ENCODE data around the gene ACLY.

ACLY gene

GRCh38 chr17:41918314-41919164, at the start of gene ACLY:
TSS of gene ACLY (minus strand) at chr17:41918951. CDS start at chr17:41913873, 5,078 bp downstream.
- intact Hi-C loops (cut with DNase I), result loop anchor here (5.0 kb wide), 1 partner anchor 56 kb away; no protein-coding TSS in a partner anchor
- DNase-seq, result peak; percentile 95 to 100 (median 98)

GRCh38 chr17:41967921-41968578, 49.3 kb upstream of the ACLY start:
- intact Hi-C loops (cut with DNase I), result no loop called here
- DNase-seq, result peak in 2 of 10 donors; percentile 41 to 67

DNA sequence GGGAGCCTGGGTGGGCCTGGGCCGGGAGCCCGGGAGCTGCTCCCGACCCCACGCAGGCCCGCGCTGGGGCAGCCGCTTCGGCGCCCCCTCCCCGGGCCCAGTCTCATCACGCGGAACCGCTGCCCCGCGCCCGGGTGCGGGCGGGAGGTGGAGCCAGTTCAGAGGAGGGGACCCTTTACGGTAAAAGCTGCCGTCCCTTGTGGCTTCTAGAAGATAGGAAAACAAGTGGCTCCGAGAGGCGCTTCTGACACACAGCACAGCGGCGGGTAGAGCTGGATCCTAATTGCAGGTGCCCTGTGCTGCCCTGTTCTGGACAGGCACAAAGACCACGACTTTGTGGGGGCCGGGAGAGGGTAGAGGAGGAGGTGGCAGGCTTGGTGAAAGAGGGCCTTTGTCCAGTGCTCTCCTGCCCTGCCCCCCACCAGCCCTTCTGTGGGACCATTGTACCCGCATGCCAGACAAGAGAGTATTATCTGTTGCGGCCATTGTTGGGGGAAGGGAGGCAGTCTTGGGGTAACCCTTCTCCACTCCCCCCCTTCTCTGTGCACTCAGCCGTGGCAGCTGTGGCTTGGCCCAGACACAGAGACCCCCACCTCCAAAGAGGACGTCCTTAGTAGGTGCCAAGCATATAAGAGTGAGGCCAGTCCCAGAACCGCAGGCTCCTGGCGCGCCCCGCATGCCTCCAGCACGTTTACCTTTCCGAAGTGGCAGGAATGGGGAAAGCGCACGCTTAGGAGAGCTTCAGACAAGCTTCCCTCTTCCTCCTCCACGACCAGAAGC, 48.6 kb upstream of the ACLY start:
- intact Hi-C loops (cut with DNase I), result no loop called here

DNA sequence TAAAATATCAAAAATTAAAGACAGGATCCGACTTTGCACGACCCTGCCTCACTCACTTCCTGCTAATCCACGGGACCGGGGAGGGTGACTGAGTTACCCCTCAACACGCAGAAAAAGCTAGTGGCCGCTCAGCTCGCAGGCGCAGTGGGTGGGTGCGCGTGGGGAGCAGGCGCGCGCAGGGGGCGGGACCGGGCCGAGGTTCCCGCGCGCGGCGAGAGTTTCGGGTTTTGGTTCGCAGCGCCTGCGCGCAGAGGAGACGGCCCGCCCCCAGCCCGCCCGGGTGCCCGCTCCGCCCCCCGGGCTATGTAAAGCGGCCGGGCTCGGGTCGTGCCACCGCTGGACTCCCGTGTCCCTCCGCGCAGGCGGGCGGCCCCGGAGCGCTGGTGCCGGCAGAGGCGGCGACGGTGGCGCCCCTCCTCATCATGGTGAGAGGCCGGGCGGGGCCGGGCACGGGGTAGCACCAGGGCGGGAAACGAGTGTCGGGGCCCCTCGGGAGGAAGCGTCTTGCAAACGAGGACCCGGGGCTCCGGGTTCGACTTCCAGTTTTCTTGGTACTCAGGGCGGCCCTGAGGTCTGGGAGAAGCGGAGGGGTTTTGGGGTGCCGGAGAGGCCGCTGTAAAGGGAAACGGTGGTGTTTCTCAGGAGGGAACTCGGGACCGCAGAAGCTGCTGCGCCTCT, 47.9 kb upstream of the ACLY start, which contains the start of gene CNP:
Gene CNP, plus strand, starts transcription at position 333 of the 678 bp plus-strand sequence. Its CDS starts 90 bp downstream, at position 423.
- intact Hi-C loops (cut with DNase I), result no loop called here
- peak; percentile 87 to 99 (median 90) for DNase-seq

More for the DNA sequence above, 48.6 kb upstream of the ACLY start:
- DNase-seq, result peak; percentile 83 to 98 (median 94)

GRCh38 chr17:41965694-41966462, 47.1 kb upstream of the ACLY start:
- intact Hi-C loops (cut with DNase I), result no loop called here
- peak in 5 of 10 donors; percentile 30 to 88 (median 78) for DNase-seq

GRCh38 chr17:41962768-41963434, 44.1 kb upstream of the ACLY start:
- DNase-seq, result peak; percentile 70 to 97 (median 84)
- intact Hi-C loops (cut with DNase I), result loop anchor here (1.0 to 5.0 kb wide), 3 partner anchors 46 to 154 kb away; no protein-coding TSS in a partner anchor

- DNase-seq, result no peak
- intact Hi-C loops (cut with DNase I), result loop anchor here (5.0 kb wide), 2 partner anchors 140 to 155 kb away; no protein-coding TSS in a partner anchor
Observed at GRCh38 chr17:41962111-41962510, 43.4 kb upstream of the ACLY start.

DNA sequence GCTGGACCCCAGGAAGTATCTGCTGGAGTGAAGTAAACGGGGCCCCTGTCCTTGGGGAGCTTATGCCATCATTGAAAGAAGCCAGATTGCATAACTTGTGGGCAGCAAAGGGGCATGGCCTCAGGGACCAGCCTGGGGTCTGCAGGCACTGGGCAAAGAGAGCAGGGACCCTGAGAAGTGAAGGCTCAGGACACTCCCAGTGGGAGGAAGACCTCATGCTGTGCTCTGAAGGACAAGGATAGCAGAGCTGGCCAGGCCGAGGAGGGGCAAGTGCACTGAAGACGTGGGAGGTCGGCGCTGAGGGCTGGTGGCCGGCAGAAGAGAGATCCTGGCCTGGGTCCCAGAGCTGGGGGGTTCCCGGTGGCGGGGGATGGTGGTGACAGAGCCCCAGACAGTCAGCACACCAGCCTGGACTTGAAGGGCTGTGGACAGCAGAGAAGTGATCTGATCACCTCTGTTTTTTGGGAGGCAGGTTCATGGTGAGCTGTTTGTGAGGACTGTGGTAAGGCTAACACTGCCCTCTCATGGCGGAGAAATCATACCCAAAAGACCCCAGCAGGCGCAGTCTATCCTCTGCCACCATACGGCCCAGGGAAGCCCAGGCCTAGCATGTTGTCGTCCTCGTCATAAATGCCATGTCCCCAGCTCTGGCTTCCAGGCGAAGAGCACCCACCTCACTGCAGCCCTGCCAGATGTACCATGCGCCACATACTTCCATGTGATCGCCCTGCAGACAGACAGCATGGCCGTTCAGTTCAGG, 40.8 kb upstream of the ACLY start:
- DNase-seq, result peak in 1 of 10 donors; percentile 43
- intact Hi-C loops (cut with DNase I), result loop anchor here (5.0 kb wide), 3 partner anchors 143 to 222 kb away; no protein-coding TSS in a partner anchor

- DNase-seq, result no peak
- intact Hi-C loops (cut with DNase I), result loop anchor here (5.0 kb wide), 1 partner anchor 222 kb away; no protein-coding TSS in a partner anchor
Observed at GRCh38 chr17:41959030-41959335, 40.2 kb upstream of the ACLY start.

- intact Hi-C loops (cut with DNase I), result loop anchor here (5.0 kb wide), 1 partner anchor 221 kb away; no protein-coding TSS in a partner anchor
- no peak for DNase-seq
Observed at GRCh38 chr17:41957869-41958439, 39.2 kb upstream of the ACLY start.

DNA sequence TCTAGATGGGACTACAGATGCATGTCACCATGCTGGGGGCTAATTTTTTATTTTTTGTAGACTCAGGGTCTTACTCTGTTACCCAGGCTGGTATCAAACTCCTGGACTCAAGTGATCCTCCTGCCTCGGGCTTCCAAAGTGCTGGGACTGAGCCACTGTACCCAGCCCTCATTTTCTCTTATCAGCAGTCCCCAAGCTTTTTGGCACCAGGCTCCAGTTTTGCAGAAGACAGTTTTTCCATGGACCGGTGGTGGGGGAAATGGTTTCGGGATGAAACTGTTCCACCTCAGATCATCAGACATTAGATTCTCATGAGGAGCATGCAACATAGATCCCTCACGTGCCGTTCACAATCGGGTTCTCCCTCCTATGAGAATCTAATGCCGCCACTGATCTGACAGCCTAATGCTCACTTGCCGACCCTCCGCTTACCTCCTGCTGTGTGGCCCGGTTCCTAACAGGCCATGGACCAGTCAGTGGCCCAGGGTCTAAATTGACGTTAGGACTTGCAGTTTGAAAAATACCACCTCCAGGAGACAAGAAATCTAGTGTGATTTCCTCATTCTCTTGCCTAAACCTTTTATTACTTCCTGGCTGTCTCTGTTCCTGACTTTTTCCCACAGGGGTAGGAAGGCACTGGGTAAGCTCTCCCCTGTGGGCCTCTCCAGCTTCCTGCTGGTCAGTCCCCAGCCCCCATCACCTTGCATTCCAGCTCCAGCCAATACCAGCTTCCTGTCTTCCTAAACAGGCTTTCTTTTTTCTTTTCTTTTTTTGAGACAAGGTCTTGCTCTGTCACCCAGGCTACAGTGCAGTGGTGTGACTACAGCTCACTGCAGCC, 38.5 kb upstream of the ACLY start:
- intact Hi-C loops (cut with DNase I), result loop anchor here (5.0 kb wide), 1 partner anchor 220 kb away; no protein-coding TSS in a partner anchor
- no peak for DNase-seq

DNA sequence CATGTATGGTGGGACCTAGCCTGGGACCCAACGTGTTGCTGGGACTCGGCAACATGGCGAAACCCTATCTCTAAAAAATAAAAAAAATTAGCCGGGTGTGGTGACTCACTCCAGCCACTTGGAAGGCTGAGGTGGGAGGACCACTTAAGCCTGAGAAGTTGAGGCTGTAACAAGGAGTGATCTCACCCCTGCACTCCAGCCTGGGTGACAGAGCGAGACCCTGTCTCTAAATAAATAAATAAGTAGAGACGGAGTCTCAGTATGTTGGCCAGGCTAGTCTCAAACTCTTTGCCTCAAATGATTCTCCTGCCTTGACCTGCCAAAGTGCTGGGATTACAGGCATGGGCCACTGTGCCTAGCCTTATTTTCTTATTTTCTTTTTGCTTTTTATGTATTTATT, 37.8 kb upstream of the ACLY start:
- no peak for DNase-seq
- intact Hi-C loops (cut with DNase I), result loop anchor here (5.0 kb wide), 1 partner anchor 219 kb away; no protein-coding TSS in a partner anchor

GRCh38 chr17:41948762-41949460, 30.2 kb upstream of the ACLY start:
- DNase-seq, result peak in 1 of 10 donors; percentile 61
- intact Hi-C loops (cut with DNase I), result no loop called here

DNA sequence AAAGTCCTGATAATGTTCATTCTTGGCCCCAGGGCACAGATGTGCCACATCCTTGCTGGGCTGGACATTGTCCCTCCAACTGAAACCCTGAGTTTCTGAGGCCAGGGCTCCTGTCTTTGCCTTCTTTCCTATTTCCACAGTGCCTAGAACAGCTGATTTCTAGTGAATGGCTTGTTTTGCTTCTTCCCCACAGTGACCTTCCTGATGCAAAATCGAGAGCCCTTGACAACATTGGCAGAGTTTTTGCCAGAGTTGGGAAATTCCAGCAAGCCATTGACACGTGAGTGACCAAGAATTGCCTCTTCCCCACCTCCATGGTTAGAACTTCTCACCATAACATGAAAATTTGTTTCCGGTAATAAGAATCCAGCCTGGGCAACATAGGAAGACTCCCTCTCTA, 26.2 kb upstream of the ACLY start:
- DNase-seq, result peak in 1 of 10 donors; percentile 3
- intact Hi-C loops (cut with DNase I), result no loop called here

GRCh38 chr17:41943492-41943891, 24.7 kb upstream of the ACLY start:
- peak in 1 of 10 donors; percentile 9 for DNase-seq
- intact Hi-C loops (cut with DNase I), result no loop called here
